Activated CD8-positive, alpha-beta memory T cell treated with anti-CD3 and anti-CD28 coated beads, Interleukin-2, amount 50 U/mL, for 4 hours (primary cell): ENCODE measurements around the gene VAT1.

Experiments used
- DNase-seq: peaks from one replicate; pipeline ENCODE4 v3.0.0-alpha.2; 2020

Gene VAT1

DNA sequence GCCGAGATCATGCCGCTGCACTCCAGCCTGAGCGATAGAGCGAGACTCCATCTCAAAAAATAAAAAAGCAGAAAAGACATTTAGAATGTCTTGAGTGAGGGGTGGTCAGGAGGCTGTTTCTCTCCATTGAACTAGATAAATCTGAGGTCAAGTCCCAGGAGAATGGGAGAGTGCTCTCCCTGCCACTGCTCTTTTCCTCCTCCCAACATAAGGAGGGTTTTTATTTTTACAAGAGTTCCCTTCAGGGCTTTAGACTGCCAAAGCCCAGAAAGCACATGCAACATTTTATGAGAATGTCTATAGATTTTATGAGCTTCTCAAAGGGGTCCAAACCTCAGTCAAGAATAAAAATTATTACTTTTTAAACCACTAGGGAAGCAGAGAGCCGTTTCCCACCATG is 4.4 kb upstream of the VAT1 start:
- no peak for DNase-seq

GRCh38 chr17:43025766-43026537 is 3.8 kb upstream of the VAT1 start:
- DNase-seq: no peak

DNA sequence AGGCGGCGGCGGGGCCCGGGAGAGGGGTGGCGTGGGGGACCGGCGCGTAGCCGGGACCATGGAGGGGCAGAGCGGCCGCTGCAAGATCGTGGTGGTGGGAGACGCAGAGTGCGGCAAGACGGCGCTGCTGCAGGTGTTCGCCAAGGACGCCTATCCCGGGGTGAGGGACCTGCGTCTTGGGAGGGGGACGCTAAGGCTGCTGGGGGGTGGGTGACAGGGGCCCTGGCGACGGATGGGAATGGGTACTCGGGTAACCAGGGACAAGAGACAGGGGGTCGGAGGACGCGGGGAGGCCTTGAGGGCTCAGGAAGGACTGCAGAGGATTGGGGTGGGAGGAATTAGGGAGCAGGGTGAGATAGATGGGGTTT is 3.1 kb upstream of the VAT1 start:
- DNase-seq: no peak

DNA sequence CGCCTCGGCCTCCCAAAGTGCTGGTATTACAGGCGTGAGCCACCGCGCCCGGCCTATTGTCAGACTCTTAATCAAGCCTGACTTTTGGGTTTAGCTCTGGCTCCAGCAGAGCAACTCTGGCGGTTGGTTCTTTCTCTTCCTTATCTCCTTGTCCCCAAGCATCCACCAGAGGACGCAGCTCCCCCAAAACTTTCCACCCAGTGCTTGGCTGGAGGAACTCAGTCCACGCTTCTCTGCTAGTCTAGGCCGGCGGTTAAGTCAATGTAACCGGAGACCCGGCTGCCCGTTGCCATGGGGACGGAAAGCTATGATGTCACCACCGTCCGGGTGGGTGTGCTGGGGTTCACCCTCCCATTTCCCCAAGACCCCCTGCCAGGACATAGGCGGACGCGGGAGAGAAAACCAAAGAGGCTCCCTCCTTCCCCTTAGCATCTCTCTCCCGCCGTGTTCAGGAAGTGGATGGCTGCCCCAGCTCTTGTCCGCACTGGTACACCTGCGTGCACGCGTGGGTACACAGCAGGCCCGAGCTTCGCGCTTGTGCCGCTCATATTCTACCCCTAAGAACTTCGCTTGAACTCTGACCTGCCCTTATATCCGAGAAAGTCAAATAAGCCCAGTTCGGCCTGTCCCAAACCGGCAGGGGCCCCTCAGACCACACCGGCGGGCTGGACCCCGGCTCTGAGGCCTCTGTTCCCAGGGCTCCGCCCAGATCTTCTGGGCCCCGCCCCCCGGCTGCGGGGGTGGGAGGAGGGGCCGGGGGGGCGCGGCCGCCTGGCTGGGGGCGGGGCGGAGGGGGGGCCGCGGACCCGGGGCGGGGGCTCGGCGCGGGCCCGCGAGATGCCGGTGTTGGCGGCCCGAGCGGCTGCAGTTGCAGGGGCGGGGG is 2.5 kb upstream of the VAT1 start, which contains the start of gene RND2:
RND2 (plus strand) TSS at position 825 of the 883 bp plus-strand sequence. CDS start 117 bp downstream, outside the sequence.
- DNase-seq: peak; percentile 83

- peak; percentile 35 for DNase-seq
Measured at GRCh38 chr17:43020789-43021740, 1.1 kb downstream of the VAT1 start.

DNA sequence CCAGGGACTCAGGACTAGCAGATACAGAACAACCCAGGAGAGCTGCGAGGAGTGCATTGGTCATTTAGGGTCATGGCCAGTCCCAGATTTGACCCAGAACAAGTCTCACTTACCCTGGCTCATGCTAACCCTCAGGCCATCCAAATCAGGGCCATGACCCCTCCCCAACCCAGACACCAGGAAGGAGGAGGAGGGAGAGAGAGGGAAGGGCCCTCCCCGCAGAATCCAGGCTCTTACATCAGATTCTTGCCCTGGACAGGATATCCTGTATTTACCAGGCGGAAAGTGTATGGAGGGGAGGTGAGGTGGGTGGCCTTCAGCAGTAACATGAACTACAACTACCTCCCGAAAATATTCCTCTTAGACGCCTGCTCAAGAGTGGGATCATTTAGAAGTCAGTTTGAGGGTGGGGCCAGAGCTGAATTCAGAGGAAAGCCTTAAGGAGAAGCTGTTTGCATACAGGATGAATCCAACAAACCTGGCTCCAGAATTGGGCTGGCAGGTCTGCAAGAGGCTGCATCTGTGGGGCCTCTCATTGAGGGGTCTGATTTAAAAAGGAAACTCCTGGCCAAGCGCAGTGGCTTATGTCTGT is 2.1 kb downstream of the VAT1 start:
- DNase-seq: no peak

- no peak for DNase-seq
Measured at GRCh38 chr17:43019418-43019817, 2.8 kb downstream of the VAT1 start.

- no peak for DNase-seq
Measured at GRCh38 chr17:43018932-43019331, 3.3 kb downstream of the VAT1 start.

GRCh38 chr17:43018008-43018853 is 4.0 kb downstream of the VAT1 start:
- no peak for DNase-seq

DNA sequence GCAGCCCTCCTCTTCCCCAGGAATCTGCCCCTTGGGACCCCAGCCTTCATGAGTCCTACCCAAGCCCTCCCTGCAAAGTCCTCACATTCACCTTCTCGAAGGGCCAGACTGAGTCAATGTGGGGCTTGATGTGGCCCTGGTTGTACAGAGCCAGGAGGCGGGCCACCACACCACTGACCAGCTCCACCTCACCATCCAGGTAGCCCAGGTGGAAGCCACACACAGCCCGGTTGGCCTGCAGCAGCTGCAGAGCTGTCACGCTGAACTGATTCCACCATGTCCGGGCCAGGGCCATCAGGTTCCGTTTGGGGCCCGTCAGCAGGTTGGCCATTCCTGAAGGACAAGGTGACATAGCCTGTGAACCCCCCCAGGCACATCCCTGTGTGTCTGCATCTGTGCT is 6.0 kb downstream of the VAT1 start:
- no peak for DNase-seq

DNA sequence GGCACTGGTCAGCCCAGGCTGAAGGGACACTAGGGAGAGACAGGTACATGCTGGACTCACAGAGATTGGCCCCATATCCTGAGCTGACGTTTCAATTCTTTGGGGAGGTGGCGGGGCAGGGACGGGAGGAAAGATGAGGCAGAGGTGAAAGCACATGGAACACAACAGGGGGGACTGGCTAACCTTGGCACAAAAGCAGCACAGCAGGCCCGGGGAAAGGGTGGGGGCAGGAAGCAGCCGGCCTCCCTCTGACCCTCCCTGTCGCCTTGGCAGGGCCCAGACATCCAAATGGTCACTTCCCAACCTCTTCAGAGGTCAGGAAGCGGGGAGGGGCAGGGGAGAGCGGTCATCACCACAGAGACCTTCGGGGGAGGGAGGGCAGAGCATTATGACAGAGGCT is 6.6 kb downstream of the VAT1 start:
- no peak for DNase-seq

DNA sequence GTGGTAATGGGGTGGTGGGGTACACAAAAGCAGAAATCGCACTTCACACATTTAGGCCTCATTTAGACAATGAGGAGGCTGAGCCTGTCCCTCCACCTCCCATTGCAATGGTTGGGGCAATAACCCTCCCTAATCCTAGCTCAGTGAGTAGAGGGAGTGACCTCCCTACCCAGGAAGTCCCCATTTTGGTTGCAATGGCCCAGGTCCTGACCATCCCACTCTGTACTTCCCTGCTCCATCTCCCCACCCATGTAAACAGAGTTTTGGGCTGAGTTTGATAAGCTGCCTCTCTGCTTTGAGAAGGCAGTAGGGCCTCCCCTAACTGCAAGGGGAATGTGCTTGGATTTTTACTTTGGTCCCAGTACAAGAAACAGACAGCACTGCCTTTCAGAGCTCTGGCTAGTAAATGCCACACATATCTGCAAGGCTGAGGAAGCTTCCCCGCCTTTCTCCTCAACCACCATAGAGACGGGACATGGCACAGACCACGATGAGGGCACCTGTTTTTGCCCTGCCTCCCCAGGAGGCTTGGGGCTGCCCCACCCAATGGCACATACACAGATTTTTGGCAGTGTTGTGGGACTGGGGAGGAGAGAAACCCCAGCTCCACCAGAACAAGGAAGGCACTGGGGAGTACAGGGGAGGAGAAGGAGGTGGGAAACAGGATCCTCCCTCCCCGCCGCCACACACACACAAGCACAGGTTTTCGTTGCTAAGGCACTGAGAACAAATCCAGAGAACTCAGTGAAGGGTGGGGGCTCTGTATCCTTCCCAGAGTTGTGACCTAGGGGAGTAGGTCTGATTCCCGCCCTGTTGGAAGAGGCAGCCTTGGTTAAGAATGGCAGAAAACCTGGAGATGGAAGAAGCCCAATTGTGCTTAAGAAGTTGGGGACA is 7.3 kb downstream of the VAT1 start:
- DNase-seq: no peak

GRCh38 chr17:43014020-43014648 is 8.1 kb downstream of the VAT1 start:
- DNase-seq: no peak

DNA sequence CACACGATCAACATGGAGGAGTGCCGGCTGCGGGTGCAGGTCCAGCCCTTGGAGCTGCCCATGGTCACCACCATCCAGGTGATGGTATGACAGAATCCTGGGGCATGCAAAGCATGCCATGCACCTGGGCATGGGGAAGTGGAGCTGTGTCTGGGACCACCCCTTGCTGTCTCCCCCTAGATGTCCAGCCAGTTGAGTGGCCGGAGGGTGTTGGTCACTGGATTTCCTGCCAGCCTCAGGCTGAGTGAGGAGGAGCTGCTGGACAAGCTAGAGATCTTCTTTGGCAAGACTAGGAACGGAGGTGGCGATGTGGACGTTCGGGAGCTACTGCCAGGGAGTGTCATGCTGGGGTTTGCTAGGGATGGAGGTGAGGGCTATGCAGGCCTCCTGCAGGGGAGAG is 8.9 kb downstream of the VAT1 start:
- no peak for DNase-seq

DNA sequence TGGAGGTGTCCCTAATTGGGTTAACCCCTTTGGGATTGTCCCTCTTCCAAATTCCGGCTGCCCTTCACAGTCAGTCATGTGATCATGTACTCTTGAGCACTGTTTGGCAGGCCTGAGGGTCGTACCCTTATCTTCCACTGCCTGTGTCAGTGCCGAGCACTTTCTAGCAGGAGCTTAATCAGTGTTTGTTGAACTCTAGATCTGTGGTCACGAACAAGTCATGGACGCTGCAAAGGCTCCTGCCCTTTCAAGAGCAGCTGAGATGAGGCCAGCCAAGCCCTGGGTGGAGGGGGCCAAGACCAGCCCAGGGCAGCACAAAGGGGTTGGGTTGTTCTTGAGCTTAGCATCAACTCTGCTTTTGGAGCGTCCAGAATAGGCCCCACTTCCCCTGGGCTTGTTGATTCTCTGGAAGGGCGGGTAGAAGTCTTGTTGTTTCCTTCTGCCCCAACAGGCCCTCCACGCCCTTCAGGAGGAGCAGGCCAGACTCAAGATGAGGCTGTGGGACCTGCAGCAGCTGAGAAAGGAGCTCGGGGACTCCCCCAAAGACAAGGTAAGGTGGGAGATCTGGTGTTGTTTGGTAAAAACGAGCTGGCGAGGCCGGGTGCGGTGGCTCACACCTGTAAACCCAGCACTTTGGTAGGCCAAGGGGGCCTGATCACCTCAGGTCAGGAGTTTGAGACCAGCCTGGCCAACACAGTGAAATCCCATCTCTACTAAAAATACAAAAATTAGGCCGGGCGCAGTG is 10.3 kb downstream of the VAT1 start:
- DNase-seq: no peak

DNA sequence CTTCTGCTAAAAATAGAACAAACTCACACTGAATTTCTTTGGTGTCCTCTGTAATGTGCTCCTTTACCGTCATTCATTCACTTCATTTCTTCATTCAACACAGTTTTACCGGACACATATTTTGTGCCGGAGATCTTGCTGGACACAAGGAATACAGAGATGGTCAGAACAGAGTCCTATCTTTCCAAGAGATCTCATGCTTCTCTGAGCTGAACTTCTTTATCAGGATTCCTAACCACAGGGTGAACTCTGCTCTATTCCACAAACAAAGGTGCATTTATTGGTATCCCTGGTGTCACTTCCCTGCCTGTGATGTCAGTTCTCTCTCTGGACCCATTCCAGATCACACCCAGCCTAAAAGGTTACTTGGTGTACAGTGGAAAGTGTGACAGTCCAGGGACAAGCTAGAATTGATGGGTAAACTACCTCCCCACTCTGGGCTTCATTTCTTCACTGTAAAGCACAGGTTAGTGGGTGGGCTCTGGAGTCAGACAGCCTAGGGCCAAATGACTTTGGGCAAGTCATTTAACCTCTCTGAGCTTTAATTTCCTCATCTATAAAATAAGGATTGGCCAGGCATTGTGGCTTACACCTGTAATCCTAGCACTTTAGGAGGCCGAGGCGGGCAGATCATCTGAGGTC is 11.4 kb downstream of the VAT1 start:
- DNase-seq: no peak

GRCh38 chr17:43006639-43007551 is 15.3 kb downstream of the VAT1 start, which contains the start of gene IFI35:
Gene IFI35, plus strand, starts transcription at chr17:43006784. Its CDS starts 164 bp downstream, at chr17:43006948.
- DNase-seq: peak; percentile 82
